Calu3 (cell line): ENCODE results near the gene ZNF146. TPM values are rescaled to one million over a fixed set of nuclear protein-coding genes. Genes with fewer than 3 reads are reported as not detected.

ENCODE experiments used
- BruUV-seq: library from RNA; stranded (reverse); fragments of 400-500 nt; replicated peaks from 2 replicates; lab custom pipeline; 2021; lab: Mats Ljungman, UMichigan
- CTCF ChIA-PET: fragments of 300-600 bp; sonication (Branson Sonifier 250); formaldehyde crosslinking; loops from one replicate; lab custom pipeline; 2022; ENCODE audit warnings: antibody characterized with exemption; lab: Charles Lee
- DNase-seq: peaks from one replicate; pipeline ENCODE4 v3.0.0; 2022
- H3K27ac Mint-ChIP-seq: one replicate; pipeline ENCODE4 v1.8.0; 2022; ENCODE audit warnings: mixed read lengths; ENCODE audit not compliant: unreplicated experiment
- H3K27me3 Mint-ChIP-seq: one replicate; pipeline ENCODE4 v1.8.0; 2022; ENCODE audit warnings: mixed read lengths; ENCODE audit not compliant: unreplicated experiment
- H3K36me3 Mint-ChIP-seq: one replicate; pipeline ENCODE4 v1.8.0; 2022; ENCODE audit warnings: mild to moderate bottlenecking, moderate library complexity, mixed read lengths; ENCODE audit not compliant: insufficient read depth, unreplicated experiment
- H3K4me1 Mint-ChIP-seq: one replicate; pipeline ENCODE4 v1.8.0; 2022; ENCODE audit warnings: mild to moderate bottlenecking, low read depth, mixed read lengths; ENCODE audit not compliant: unreplicated experiment
- H3K4me3 Mint-ChIP-seq: one replicate; pipeline ENCODE4 v1.8.0; 2022; ENCODE audit warnings: mild to moderate bottlenecking, low read depth, moderate library complexity, mixed read lengths; ENCODE audit not compliant: unreplicated experiment
- H3K9me3 Mint-ChIP-seq: one replicate; pipeline ENCODE4 v1.8.0; 2022; ENCODE audit warnings: low read depth, mixed read lengths; ENCODE audit not compliant: unreplicated experiment
- intact Hi-C: fragments of 100-400 bp; cut with micrococcal nuclease; formaldehyde crosslinking; loops from one replicate; pipeline ENCODE4 v1.10.0; 2022; ENCODE audit not compliant: unreplicated experiment
- total RNA-seq: library from RNA; stranded (reverse); gene quantifications from 2 replicates; pipeline ENCODE4 v1.2.3, GENCODE V29; 2022
- TF ChIP-seq, protein P1 (sequence below): fragments of 200-600 bp; IDR thresholded peaks from one replicate; pipeline ENCODE4 v1.8.0; 2022; ENCODE audit warnings: antibody characterized with exemption; ENCODE audit not compliant: unreplicated experiment

ZNF146 gene
- total RNA-seq, 1 experiment from 2014 or later: 112 TPM

DNA sequence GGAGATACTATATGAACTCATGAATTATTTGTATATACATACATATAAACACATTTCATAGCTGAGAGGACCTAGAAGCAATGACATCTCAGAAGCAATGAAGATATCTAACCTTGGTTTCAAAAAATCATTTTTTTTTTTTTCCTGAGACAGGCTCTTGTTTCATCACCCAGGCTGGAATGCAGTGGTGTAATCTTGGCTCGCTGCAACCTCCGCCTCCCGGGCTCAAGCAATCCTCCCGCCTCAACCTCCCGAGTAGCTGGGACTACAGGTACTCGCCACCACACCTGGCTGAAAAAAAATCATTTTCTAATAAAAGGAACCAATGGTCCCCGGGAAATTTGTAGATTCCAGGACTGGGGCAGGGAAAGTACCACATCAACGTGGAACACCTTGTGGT, 4.4 kb upstream of the ZNF146 start:
- no peaks in the 10 kb centered on the region for H3K27me3 Mint-ChIP-seq
- CTCF ChIA-PET: interaction anchor here (0.7 kb wide), 1 partner anchor 340 kb away, joined by 8 read pairs; no protein-coding TSS in a partner anchor
- no peaks in the 10 kb centered on the region for H3K9me3 Mint-ChIP-seq
- H3K27ac Mint-ChIP-seq: no peak overlapping the region
- no peaks in the 10 kb centered on the region for H3K4me1 Mint-ChIP-seq
- no peak for DNase-seq
- no peak overlapping the region for H3K4me3 Mint-ChIP-seq
- H3K36me3 Mint-ChIP-seq: peaks cover 1% of the 10 kb centered on the region
- intact Hi-C loops: no loop called here
- TF ChIP-seq, protein P1, sequence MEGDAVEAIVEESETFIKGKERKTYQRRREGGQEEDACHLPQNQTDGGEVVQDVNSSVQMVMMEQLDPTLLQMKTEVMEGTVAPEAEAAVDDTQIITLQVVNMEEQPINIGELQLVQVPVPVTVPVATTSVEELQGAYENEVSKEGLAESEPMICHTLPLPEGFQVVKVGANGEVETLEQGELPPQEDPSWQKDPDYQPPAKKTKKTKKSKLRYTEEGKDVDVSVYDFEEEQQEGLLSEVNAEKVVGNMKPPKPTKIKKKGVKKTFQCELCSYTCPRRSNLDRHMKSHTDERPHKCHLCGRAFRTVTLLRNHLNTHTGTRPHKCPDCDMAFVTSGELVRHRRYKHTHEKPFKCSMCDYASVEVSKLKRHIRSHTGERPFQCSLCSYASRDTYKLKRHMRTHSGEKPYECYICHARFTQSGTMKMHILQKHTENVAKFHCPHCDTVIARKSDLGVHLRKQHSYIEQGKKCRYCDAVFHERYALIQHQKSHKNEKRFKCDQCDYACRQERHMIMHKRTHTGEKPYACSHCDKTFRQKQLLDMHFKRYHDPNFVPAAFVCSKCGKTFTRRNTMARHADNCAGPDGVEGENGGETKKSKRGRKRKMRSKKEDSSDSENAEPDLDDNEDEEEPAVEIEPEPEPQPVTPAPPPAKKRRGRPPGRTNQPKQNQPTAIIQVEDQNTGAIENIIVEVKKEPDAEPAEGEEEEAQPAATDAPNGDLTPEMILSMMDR: no peak
- no TSS peak for BruUV-seq

DNA sequence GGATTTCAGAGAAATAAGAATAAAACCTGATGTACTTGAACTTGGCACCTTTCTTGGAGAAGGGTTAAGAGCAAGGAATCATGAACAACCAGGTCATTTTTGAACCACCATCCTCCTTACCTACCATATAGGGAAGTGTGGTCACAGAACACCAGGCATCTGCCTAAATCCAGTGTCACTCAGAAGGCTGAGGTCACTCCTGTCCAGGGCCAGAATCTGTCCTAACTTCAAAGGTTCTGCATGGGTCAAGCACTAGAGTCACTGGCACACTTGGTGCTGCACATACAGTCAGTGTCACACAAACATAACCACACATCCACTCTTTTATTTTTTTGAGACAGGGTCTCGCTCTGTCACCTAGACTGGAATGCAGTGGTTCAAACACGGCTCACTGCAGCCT, 2.0 kb upstream of the ZNF146 start:
- CTCF ChIA-PET: interaction anchor here (0.7 kb wide), 1 partner anchor 1686 kb away, joined by 4 read pairs; no protein-coding TSS in a partner anchor
- Mint-ChIP-seq H3K9me3 (peaks cover 3% of the 10 kb centered on the region), H3K4me3 (no peak overlapping the region), H3K27me3 (no peaks in the 10 kb centered on the region), H3K36me3 (peaks cover 15% of the 10 kb centered on the region), H3K4me1 (no peaks in the 10 kb centered on the region), H3K27ac (no peak overlapping the region)
- TF ChIP-seq, protein P1: no peak
- no TSS peak for BruUV-seq
- no peak for DNase-seq
- intact Hi-C loops: no loop called here

DNA sequence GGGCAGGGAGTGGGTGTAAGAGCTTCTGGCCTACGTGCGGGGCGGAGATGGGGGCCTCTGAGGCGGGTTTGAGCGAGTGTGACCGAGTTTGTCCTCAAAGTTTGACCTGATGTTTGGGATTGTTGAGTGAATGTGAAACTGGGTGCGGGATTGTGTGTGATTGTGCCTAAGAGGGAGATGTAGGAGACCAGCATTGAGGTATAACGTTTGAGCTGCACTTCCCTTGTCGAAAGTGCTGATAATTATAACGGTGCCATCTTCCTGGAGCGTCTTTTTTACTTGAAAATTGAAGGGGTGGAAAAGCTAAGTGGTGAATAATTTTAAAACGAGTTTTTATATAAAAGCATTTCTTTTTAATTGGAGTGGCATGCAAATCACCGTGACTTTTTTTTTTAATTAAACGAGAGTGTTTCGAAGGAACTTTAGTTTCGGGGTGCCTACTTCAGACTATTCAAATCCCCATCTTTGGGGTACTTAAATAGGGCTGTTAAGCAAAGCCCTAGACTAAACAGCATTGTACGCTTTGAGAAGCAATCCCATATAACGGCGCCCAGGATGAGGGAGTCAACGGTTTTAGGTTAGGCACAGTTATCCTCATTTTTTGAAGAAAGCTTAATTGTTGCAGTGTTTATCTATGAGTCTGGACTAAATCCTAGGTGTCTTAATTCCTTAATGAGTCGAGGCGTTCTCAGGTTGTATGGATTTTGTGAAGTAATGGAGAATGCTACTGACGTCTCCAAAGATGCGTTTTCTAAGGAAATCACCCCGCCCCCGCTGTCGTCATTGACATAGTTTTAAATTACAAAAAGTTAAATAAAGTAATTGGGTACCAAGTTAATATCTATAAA, 594 bp downstream of the ZNF146 start:
- Mint-ChIP-seq H3K4me3 (no peak overlapping the region), H3K9me3 (peaks cover 10% of the 10 kb centered on the region), H3K27me3 (no peaks in the 10 kb centered on the region), H3K36me3 (peaks cover 39% of the 10 kb centered on the region), H3K27ac (no peak overlapping the region), H3K4me1 (no peaks in the 10 kb centered on the region)
- TSS peak; percentile 84 for BruUV-seq
- CTCF ChIA-PET: interaction anchor here (1.2 kb wide), 1 partner anchor 87 kb away, joined by 4 read pairs; no protein-coding TSS in a partner anchor
- intact Hi-C loops: loop anchor here (5.0 kb wide), 1 partner anchor 472 kb away; the partner anchor contains the start of gene ZNF567
- TF ChIP-seq, protein P1: no peak
- DNase-seq: no peak

DNA sequence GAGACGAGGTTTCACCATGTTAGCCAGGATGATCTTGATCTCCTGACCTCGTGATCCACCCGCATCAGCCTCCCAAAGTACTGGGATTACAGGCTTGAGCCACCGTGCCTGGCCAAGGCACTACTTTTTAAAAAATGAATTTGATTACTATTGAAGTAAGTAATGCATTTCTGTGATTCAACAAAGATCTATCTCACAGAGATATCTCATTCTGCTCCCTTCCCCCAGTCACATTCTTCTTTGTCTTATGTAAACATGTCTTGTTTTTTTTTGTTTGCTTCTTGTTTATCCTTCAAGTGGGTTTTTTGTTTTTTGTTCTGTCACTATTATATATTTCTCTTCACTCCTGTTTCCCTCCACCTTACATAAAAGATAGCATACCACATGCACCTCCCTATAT, 6.6 kb downstream of the ZNF146 start:
- BruUV-seq: no TSS peak
- intact Hi-C loops: no loop called here
- Mint-ChIP-seq H3K4me1 (no peaks in the 10 kb centered on the region), H3K36me3 (peaks cover 95% of the 10 kb centered on the region), H3K27me3 (no peaks in the 10 kb centered on the region), H3K9me3 (peaks cover 28% of the 10 kb centered on the region), H3K27ac (peak overlapping the region; percentile 21), H3K4me3 (no peak overlapping the region)
- TF ChIP-seq, protein P1: no peak
- CTCF ChIA-PET: no interaction called here
- DNase-seq: no peak
